ENCODE results near the gene C5AR1.

- TF ChIP-seq CTCF (IDR thresholded peaks at IDR 0.05), result no peak
- TF ChIP-seq POLR2A (IDR thresholded peaks at IDR 0.05), result no peak
- no peak for TF ChIP-seq EP300 (IDR thresholded peaks at IDR 0.05)
Observed at GRCh38 chr19:47344425-47344824, 34.8 kb downstream of the C5AR1 start.

Measured in ovary (tissue), 3 donors.